ENCODE data around the gene CERS1.

CERS1 gene

DNA sequence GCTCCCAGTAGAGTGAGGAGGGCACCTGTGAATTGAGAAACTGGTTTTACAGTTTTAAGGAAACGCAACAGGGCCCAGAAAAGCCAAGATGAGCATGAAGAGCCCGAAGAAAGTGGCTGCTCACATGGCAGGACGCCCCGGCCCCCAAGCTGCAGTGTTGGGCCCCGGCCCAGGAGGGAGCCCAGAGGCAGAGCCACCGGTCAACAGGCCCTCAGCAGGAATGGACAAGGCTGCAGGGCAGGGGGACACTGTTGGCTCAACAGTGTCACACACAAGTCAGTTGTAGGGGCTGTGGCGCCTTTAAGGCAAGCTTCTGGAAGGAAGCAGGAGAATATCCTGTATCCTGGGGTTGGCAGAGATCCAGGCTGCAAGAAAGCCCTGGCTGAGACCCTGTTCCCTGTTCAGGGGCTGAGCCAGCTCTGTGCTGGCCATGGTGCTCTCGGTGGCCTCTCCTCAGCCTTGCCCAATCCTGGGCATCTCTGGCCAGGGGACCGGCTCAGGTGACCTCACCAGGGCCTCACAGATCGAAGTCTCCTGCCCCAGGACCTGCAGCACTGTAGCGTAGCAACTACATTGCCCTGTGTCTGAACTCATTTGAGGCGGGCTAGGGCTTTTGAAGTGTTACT lies 36.2 kb downstream of the CERS1 start:
- Mint-ChIP-seq H3K36me3 (ENCODE audit: insufficient read depth) (peaks cover 94% of the 10 kb centered on the region), H3K27ac (no peak overlapping the region)
- DNase-seq: no peak

DNA sequence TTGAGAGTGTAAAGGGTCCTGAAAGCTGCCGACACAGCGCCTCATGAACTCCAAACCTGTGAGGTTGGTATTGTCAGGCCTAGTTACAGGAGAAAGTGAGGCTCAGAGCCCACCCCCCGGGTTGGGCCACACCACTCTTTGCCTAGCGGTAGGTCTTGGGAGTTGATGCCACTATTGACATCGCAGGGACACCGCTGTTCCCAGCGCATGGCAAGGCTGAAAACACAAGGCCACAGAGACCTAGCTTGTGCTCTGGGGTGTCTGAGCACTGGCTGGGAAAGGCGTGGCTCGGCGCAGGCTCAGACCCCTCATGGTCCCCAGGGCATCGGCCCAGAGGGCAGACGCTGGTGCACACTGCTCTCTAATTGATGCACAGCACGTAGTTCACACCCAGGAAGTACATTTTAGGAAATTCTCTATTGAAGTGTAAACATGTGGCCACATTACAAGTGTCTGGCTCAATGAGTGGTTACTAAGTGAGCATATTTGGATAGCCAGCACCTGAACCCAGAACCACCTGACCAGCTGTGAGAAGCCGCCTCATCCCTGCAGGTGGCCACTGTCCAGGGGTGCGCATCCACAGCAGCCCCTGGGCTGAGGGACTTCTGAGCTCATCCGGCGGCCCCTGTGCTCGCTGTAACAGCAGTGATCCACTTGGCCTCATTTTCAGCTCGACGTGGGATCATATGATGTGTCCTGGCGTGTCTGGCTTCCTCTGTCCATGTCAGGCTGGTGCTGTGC lies 36.9 kb downstream of the CERS1 start:
- Mint-ChIP-seq H3K4me3 (no peak overlapping the region), H3K4me1 (ENCODE audit: low read depth in 2 of 2) (peaks cover 7 to 9% of the 10 kb centered on the region in 2 donors), H3K36me3 (ENCODE audit: insufficient read depth) (peaks cover 92% of the 10 kb centered on the region), H3K9me3 (no peaks in the 10 kb centered on the region), H3K27me3 (no peaks in the 10 kb centered on the region), H3K27ac (no peak overlapping the region)
- no peak for DNase-seq
- no peak for ATAC-seq (replicated peaks)

More for the DNA sequence above, 36.2 kb downstream of the CERS1 start:
- no peak for ATAC-seq (replicated peaks)
- H3K27me3 Mint-ChIP-seq: no peaks in the 10 kb centered on the region
- H3K4me1 Mint-ChIP-seq (ENCODE audit: low read depth in 2 of 2): peaks cover 7 to 9% of the 10 kb centered on the region in 2 donors
- no peaks in the 10 kb centered on the region for H3K9me3 Mint-ChIP-seq
- no peak overlapping the region for H3K4me3 Mint-ChIP-seq

DNA sequence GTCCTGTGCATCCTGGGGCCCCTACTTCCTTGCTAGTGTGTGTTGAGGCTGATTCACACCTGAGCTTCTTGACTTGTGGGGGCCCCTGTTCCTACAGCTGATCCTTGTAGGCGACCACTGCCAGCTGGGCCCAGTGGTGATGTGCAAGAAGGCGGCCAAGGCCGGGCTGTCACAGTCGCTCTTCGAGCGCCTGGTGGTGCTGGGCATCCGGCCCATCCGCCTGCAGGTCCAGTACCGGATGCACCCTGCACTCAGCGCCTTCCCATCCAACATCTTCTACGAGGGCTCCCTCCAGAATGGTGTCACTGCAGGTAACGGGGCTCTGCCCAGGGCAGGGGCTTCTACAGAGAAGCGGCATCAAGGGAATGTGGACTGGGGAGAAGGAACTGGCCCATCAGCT lies 38.7 kb downstream of the CERS1 start:
- H3K27me3 Mint-ChIP-seq: no peaks in the 10 kb centered on the region
- peaks cover 7 to 9% of the 10 kb centered on the region in 2 donors for H3K4me1 Mint-ChIP-seq (ENCODE audit: low read depth in 2 of 2)
- no peak overlapping the region for H3K4me3 Mint-ChIP-seq
- DNase-seq (no peak), ATAC-seq (replicated peaks) (no peak)
- H3K36me3 Mint-ChIP-seq (ENCODE audit: insufficient read depth): peaks cover 91% of the 10 kb centered on the region
- H3K27ac Mint-ChIP-seq: no peak overlapping the region
- H3K9me3 Mint-ChIP-seq: no peaks in the 10 kb centered on the region

DNA sequence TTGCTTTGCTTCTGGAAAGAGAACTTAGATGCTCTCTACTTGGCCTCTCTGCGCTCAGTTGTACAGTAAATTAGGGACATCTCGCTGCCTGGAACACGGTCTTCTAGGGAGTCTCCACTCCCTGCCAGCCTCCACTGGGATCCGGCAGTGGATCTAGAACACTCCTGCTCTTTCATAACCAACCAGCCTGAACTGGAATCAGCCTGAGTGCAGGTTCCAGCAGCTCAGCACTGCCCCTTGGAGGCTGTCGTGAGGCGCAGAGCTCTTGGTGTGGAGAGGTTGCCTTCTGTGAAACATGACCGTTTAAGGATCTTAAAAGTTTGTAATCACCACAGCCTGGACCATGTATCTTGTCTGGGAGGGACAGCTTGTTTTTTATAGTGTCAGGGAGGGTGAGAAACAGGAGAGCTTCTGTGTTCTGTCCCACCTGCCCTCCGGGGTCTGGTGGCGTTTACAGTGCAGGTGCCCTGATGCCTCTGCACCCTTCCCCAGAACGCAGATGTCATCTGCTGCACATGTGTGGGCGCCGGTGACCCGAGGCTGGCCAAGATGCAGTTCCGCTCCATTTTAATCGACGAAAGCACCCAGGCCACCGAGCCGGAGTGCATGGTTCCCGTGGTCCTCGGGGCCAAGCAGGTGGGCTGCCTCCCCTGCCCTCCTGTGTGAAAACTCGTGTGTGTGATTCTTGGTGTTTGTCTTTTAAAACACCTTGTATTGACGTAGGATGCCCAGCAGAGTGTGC lies 39.4 kb downstream of the CERS1 start:
- H3K27me3 Mint-ChIP-seq: no peaks in the 10 kb centered on the region
- H3K9me3 Mint-ChIP-seq: no peaks in the 10 kb centered on the region
- DNase-seq (no peak), ATAC-seq (replicated peaks) (no peak)
- peaks cover 91% of the 10 kb centered on the region for H3K36me3 Mint-ChIP-seq (ENCODE audit: insufficient read depth)
- H3K27ac Mint-ChIP-seq: peak overlapping the region in 1 of 2 donors; percentile 51
- H3K4me3 Mint-ChIP-seq: no peak overlapping the region
- H3K4me1 Mint-ChIP-seq (ENCODE audit: low read depth in 2 of 2): peaks cover 7 to 9% of the 10 kb centered on the region in 2 donors

DNA sequence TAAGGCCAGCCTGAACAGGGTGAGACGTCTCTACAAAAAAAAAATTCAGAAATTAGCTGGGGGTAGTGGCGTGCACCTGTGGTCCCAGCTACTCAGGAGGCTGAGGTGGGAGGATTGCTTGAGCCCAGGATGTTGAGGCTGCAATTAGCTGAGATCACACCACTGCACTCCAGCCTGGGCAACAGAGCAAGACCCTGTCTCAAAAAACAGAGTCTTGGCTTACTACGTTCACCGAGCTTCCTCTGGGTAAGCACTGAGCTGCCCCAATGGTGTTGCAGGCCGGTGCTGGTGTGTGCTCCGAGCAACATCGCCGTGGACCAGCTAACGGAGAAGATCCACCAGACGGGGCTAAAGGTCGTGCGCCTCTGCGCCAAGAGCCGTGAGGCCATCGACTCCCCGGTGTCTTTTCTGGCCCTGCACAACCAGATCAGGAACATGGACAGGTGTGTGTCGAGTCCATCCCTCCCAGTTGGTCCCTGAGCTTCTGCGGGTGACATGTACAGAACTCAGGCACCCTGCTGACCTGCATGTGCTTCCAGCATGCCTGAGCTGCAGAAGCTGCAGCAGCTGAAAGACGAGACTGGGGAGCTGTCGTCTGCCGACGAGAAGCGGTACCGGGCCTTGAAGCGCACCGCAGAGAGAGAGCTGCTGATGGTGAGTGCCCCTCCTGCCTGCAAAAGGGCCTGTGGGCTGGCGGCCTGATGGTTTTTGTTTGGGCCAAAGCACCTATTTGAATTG lies 40.1 kb downstream of the CERS1 start:
- Mint-ChIP-seq H3K36me3 (ENCODE audit: insufficient read depth) (peaks cover 91% of the 10 kb centered on the region), H3K27me3 (no peaks in the 10 kb centered on the region), H3K4me3 (peak overlapping the region in 1 of 2 donors; percentile 33), H3K27ac (peak overlapping the region in 1 of 2 donors; percentile 51), H3K9me3 (no peaks in the 10 kb centered on the region), H3K4me1 (ENCODE audit: low read depth in 2 of 2) (peaks cover 1 to 4% of the 10 kb centered on the region in 2 donors)
- ATAC-seq (replicated peaks): no peak
- DNase-seq: no peak

DNA sequence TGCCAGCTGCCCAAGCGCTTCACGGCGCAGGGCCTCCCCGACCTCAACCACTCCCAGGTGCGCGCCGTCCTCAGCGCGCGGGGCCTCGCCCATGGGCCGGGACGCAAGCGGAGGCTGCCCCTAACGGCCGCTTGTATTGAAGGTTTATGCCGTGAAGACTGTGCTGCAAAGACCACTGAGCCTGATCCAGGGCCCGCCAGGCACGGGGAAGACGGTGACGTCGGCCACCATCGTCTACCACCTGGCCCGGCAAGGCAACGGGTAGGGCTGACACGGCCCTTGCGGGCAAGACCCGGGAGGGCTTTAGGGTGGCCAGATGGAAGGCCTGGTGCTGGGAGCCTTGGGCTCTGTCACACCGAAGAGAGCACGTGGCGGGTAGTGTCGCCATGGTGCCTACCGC lies 41.0 kb downstream of the CERS1 start:
- H3K36me3 Mint-ChIP-seq (ENCODE audit: insufficient read depth): peaks cover 91% of the 10 kb centered on the region
- H3K27me3 Mint-ChIP-seq: no peaks in the 10 kb centered on the region
- no peak for DNase-seq
- peak overlapping the region in 1 of 2 donors; percentile 33 for H3K4me3 Mint-ChIP-seq
- no peaks in the 10 kb centered on the region for H3K9me3 Mint-ChIP-seq
- H3K27ac Mint-ChIP-seq: peak overlapping the region in 1 of 2 donors; percentile 15
- peaks cover 3 to 7% of the 10 kb centered on the region in 2 donors for H3K4me1 Mint-ChIP-seq (ENCODE audit: low read depth in 2 of 2)
- no peak for ATAC-seq (replicated peaks)

DNA sequence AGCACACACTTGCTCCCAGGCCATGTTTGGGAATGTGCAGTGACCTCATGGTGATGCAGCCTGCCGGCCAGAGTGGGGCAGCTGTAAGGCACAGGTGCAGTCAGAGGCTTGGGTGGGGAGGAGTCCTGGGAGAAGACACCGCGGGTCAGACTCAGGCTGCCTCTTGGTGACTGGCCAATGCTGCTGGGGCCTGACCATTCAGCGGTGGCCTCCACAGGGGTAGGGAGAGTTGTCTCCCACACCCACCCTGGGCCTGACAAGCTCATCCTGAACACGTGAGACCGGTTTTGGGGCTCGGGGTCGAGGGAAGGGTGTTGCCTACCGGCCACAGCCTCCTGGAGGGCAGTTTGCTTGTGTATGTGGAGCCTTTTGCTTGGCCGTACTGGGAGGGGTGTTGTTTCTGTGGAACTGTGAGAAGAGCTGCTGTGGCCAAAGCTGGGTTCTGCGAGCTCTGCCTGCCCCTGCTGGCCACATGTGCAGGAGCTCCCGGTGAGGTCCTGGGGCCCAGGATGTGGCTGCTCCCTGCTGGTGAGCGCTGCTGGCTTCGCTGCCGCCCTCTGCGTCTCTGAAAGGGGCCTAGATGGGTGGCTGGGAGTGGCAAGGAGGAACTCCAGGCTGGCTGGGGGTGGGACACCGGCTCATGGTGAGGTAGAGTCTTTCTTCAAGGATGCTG lies 42.1 kb downstream of the CERS1 start:
- Mint-ChIP-seq H3K27ac (peak overlapping the region in 1 of 2 donors; percentile 57), H3K4me1 (ENCODE audit: low read depth in 2 of 2) (peaks cover 14 to 16% of the 10 kb centered on the region in 2 donors)

DNA sequence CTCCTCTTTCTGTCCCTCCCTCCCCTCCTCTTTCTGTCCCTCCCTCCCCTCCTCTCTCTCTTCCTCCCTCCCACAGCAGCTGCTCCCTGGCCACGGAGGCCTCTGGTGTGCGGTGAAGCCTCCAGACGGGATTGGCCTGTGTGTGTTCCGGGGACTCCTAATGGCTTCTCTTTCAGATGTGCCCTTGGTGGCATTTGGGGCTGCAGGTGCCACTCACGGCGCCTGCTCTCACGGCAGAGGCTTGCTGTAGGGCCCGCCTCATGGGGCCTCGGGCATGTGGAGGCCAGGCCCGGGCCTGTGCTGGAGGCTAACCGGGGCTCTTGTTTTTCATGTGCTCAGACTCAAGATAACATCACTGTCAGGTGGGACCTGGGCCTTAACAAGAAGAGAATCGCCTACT lies 43.3 kb downstream of the CERS1 start:
- H3K4me1 Mint-ChIP-seq (ENCODE audit: low read depth in 2 of 2): peaks cover 16 to 20% of the 10 kb centered on the region in 2 donors
- H3K27ac Mint-ChIP-seq: peak overlapping the region in 1 of 2 donors; percentile 57
- H3K36me3 Mint-ChIP-seq (ENCODE audit: insufficient read depth): peaks cover 86% of the 10 kb centered on the region
- ATAC-seq (replicated peaks) (no peak), DNase-seq (no peak)
- H3K4me3 Mint-ChIP-seq: no peak overlapping the region
- H3K9me3 Mint-ChIP-seq: no peaks in the 10 kb centered on the region
- H3K27me3 Mint-ChIP-seq: no peaks in the 10 kb centered on the region

More for the DNA sequence above, 42.1 kb downstream of the CERS1 start:
- no peaks in the 10 kb centered on the region for H3K27me3 Mint-ChIP-seq
- ATAC-seq (replicated peaks) (no peak), DNase-seq (no peak)
- no peak overlapping the region for H3K4me3 Mint-ChIP-seq
- H3K36me3 Mint-ChIP-seq (ENCODE audit: insufficient read depth): peaks cover 87% of the 10 kb centered on the region
- H3K9me3 Mint-ChIP-seq: no peaks in the 10 kb centered on the region

DNA sequence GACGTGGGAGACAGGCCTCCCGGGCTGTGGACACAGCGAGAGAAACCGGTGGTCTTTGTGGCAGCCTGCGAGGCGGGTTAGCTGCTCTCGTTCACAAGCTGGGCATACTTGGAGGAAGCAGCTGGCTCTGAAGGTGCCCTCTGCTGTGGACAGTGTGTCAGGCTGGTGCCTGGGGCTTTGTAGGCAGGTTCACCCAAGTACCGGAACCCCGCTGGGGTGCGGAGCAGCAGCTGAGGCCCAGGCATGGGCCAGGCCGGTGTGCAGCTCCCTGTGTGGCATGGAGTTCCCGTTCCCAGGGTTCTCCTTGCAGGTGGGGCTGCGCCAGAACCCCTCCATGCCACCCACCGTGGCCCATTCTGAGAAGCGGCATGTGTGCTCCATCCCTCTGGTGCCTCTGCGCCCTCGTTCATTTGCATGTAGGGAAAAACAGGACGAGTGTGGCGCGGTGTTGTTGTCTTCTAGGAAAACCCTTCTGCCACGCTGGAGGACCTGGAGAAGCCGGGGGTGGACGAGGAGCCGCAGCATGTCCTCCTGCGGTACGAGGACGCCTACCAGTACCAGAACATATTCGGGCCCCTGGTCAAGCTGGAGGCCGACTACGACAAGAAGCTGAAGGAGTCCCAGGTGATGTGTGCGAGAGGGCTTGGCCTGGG lies 44.2 kb downstream of the CERS1 start:
- no peak for DNase-seq
- no peak for ATAC-seq (replicated peaks)
- peaks cover 85% of the 10 kb centered on the region for H3K36me3 Mint-ChIP-seq (ENCODE audit: insufficient read depth)
- no peak overlapping the region for H3K4me3 Mint-ChIP-seq
- no peaks in the 10 kb centered on the region for H3K9me3 Mint-ChIP-seq
- peak overlapping the region in 1 of 2 donors; percentile 90 for H3K27ac Mint-ChIP-seq
- no peaks in the 10 kb centered on the region for H3K27me3 Mint-ChIP-seq
- peaks cover 25 to 28% of the 10 kb centered on the region in 2 donors for H3K4me1 Mint-ChIP-seq (ENCODE audit: low read depth in 2 of 2)

DNA sequence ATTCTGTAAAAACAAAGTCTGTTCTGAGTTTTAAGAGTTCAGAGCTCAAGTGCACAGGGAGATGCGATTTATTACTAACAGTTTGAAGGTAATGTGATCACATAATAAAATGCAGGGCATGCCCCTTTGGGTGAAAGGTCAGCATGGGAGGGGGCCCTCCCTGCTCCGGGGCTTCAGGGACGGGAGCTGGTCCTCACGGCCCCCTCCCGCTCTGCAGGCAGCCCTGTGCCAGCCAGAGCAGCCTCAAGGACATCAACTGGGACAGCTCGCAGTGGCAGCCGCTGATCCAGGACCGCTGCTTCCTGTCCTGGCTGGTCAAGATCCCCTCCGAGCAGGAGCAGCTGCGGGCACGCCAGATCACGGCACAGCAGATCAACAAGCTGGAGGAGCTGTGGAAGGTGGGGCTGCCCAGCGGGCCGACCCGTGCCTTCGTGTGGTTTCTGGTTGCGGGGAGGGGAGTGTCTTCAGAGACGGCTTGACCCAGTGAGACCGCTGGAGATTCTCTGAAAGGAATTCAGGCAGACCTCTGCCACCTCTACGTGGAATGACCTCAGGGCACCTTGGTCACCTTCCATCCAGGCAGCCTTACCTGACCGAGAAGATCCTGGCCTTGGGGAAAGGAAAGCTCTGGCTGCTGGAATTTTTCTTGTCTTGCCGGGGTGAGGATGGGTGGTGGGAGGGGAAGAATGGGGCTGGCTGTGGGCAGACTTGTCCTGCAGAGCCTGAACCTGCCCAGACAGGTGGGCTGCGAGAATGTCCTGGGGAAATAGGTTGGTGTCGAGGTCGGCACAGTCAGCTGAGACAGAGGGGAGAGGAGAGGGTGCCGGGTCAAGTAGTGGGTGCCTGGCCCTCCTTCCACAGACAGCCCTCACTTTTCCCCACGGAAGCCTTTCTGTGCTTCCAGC lies 45.2 kb downstream of the CERS1 start:
- Mint-ChIP-seq H3K4me3 (no peak overlapping the region), H3K27ac (peak overlapping the region; percentile 77 to 90), H3K36me3 (ENCODE audit: insufficient read depth) (peaks cover 86% of the 10 kb centered on the region), H3K27me3 (no peaks in the 10 kb centered on the region), H3K9me3 (no peaks in the 10 kb centered on the region), H3K4me1 (ENCODE audit: low read depth in 2 of 2) (peaks cover 31 to 37% of the 10 kb centered on the region in 2 donors)
- no peak for ATAC-seq (replicated peaks)
- no peak for DNase-seq

DNA sequence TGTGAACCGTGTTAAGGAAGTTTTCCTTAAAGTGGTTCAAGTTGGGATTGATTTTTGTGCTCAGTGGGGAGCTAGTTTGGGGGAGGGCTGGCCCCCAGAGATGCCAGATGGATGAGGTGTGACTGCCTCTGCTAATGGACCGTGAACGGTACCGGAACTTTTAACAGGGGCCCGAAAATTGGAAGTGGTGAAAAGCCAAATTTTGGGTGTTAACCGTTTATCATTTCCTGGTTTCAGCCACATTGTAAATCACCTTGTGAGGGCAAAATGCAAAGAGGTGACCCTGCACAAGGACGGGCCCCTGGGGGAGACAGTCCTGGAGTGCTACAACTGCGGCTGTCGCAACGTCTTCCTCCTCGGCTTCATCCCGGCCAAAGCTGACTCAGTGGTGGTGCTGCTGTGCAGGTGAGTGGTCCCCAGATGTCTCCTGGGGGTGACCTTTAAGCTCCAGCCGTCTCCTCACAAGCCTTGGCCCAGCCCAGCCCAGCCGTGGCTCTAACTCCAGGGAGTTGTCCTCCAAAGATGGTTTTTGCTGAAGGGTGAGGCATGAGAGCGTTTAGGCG lies 46.0 kb downstream of the CERS1 start:
- Mint-ChIP-seq H3K27ac (peak overlapping the region; percentile 83 to 90), H3K4me3 (peak overlapping the region; percentile 47 to 76), H3K27me3 (no peaks in the 10 kb centered on the region), H3K9me3 (no peaks in the 10 kb centered on the region), H3K4me1 (ENCODE audit: low read depth in 2 of 2) (peaks cover 37 to 44% of the 10 kb centered on the region in 2 donors), H3K36me3 (ENCODE audit: insufficient read depth) (peaks cover 78% of the 10 kb centered on the region)
- DNase-seq: no peak
- ATAC-seq (replicated peaks): no peak

Measured in effector memory CD8-positive, alpha-beta T cell (primary cell).